Measurements from ENCODE around the gene DNHD1. TPM values are rescaled to one million over a fixed set of nuclear protein-coding genes. Genes with fewer than 3 reads are reported as not detected.

DNHD1 gene
- total and polyA plus RNA-seq, 9 of the 15 experiments (the other 6 are each of a cell fraction or from before 2014, with no cell fraction given), result 0.82 to 9.7 (median 3.8) TPM

GRCh38 chr11:6612213-6613041 is 115.3 kb downstream of the DNHD1 start, which contains the start of gene TAF10:
TAF10 (minus strand) TSS chr11:6612216; CDS start chr11:6612189, 27 bp downstream.
- Histone ChIP-seq H4K20me1 (replicated peaks; ENCODE audit: control insufficient read depth, insufficient read depth, low read length) (no peaks in the 10 kb centered on the region), H3K9me1 (ENCODE audit: control insufficient read depth, insufficient read depth, low read length) (no peaks in the 10 kb centered on the region), H3K4me1 (replicated peaks in 1 of 2; ENCODE audit: control insufficient read depth in 2 of 2, insufficient read depth in 2 of 2, low read length in 2 of 2) (peaks cover 20 to 26% of the 10 kb centered on the region in 2 experiments), H2AFZ (ENCODE audit: low read depth, low read length) (peak within 1 kb of the TSS; percentile 98), H3K9me3 (replicated peaks; ENCODE audit: control insufficient read depth, insufficient read depth, low read depth, low read length) (no peaks in the 10 kb centered on the region), H3K27me3 (ENCODE audit: control insufficient read depth in 2 of 2, insufficient read depth in 2 of 2, low read length in 2 of 2) (no peaks in the 10 kb centered on the region), H3K9ac (ENCODE audit: insufficient read depth in 1 of 2, low read depth in 2 of 2, low read length in 2 of 2) (peak within 1 kb of the TSS; percentile 94 to 97), H3K79me2 (ENCODE audit: control insufficient read depth, insufficient read depth, low read length) (peaks cover 28% of the 10 kb centered on the region), H3K4me2 (ENCODE audit: insufficient read depth, low read length) (peak within 1 kb of the TSS; percentile 99), H3K4me3 (peak within 1 kb of the TSS; percentile 81), H3K27ac (ENCODE audit: extremely low read depth, low read depth, low read length) (peak within 1 kb of the TSS; percentile 96), H3K36me3 (ENCODE audit: control insufficient read depth, insufficient read depth, low read length) (peaks cover 62% of the 10 kb centered on the region)
- intact Hi-C loops (cut with micrococcal nuclease) (loop anchor here (2.0 kb wide), 1 partner anchor 70 kb away; the partner anchor contains the start of gene MRPL17), in situ Hi-C loops (cut with MboI) (no loop called here)
- ATAC-seq, result peak; percentile 94
- peak; percentile 92 to 96 (median 94) for DNase-seq (ENCODE audit: extremely low read depth in 1 of 4, low spot score in 3 of 4)
- ChIA-PET POLR2A (interaction anchor here (0.6 to 2.1 kb wide), 15 partner anchors 9 to 154 kb away, joined by 3 to 12 read pairs (median 3); partner anchors contain the start of gene MRPL17), CTCF (ENCODE audit: low intra/inter-chr PET ratio) (no interaction called here)
- BruUV-seq (replicated peaks), result TSS peak; percentile 90
- WGBS (ENCODE audit: insufficient coverage, low coverage, missing lambda C conversion rate), result under 1% methylated on average over 46 of the region's 51 CpGs
- peak; percentile 91 for FAIRE-seq
- TF ChIP-seq ZBTB5 (IDR thresholded peaks at IDR 0.05) (no peak), MCM7 (IDR thresholded peaks at IDR 0.05) (no peak), HDGF (IDR thresholded peaks at IDR 0.05) (no peak), MXD1 (CRISPR knock-in tag; IDR thresholded peaks at IDR 0.05; ENCODE audit: borderline replicate concordance, poor library complexity, severe bottlenecking) (no peak), MYBL2 (IDR thresholded peaks at IDR 0.05; ENCODE audit: low read depth) (no peak), MYBL2 (CRISPR knock-in tag; IDR thresholded peaks at IDR 0.05; ENCODE audit: borderline replicate concordance) (no peak), MIER1 (IDR thresholded peaks at IDR 0.05; ENCODE audit: low read depth) (no peak; the same call in 1 of the 2 replicates), GATA2 (CRISPR knock-in tag; IDR thresholded peaks at IDR 0.05) (no peak), LARP7 (IDR thresholded peaks at IDR 0.05) (no peak; the same call in 1 of the 2 replicates), NR2C1 (IDR thresholded peaks at IDR 0.05) (no peak), NR2C1 (tag; IDR thresholded peaks at IDR 0.05) (no peak), POLR2H (tag; IDR thresholded peaks at IDR 0.05; ENCODE audit: low read depth) (peak; percentile 83), ZNF280A (IDR thresholded peaks at IDR 0.05; ENCODE audit: low read depth, partially characterized antibody) (no peak), POLR3A (IDR thresholded peaks at IDR 0.05; ENCODE audit: borderline replicate concordance, extremely low read depth, insufficient read depth, insufficient read length) (no peak), HMGXB4 (CRISPR knock-in tag; IDR thresholded peaks at IDR 0.05) (no peak; the same call in 1 of the 2 replicates), TAF9B (IDR thresholded peaks at IDR 0.05; ENCODE audit: partially characterized antibody) (peak; percentile 40)
